Fibroblast of lung (primary cell): ENCODE results near the gene ZBTB7C. TPM values are rescaled to one million over a fixed set of nuclear protein-coding genes. Genes with fewer than 3 reads are reported as not detected.

Experiments
- DNase-seq, 2 donors: peaks; one replicate each; pipeline versions ENCODE4 v3.0.0 to v3.0.0-alpha.2; 2010; ENCODE audit warnings: low read depth in 2 of 2
- H2AFZ ChIP-seq: 2 replicates; pipeline ENCODE4 v1.5.1; 2012; ENCODE audit warnings: low read length, control low read depth, inconsistent platforms
- H3K27ac ChIP-seq: 2 replicates; pipeline ENCODE4 v1.5.1; 2011; ENCODE audit warnings: low read length, control low read depth; ENCODE audit not compliant: insufficient read depth
- H3K27me3 ChIP-seq: 2 replicates; pipeline ENCODE4 v1.5.1; 2011; ENCODE audit warnings: mild to moderate bottlenecking, low read length; ENCODE audit not compliant: control insufficient read depth, insufficient read depth
- H3K36me3 ChIP-seq: 2 replicates; pipeline ENCODE4 v1.5.1; 2011; ENCODE audit warnings: low read length; ENCODE audit not compliant: control insufficient read depth, insufficient read depth
- H3K4me1 ChIP-seq: 2 replicates; pipeline ENCODE4 v1.5.1; 2011; ENCODE audit warnings: low read length; ENCODE audit not compliant: control insufficient read depth, insufficient read depth; ENCODE audit errors: extremely low read depth
- H3K4me2 ChIP-seq: 2 replicates; pipeline ENCODE4 v1.5.1; 2011; ENCODE audit warnings: low read length, control low read depth; ENCODE audit not compliant: insufficient read depth; ENCODE audit errors: extremely low read depth
- H3K4me3 ChIP-seq, 4 experiments: fragments of 200-600 bp in 1 of 4; sonication (generic) in 1 of 4; replicated peaks in 1 of 4; 2 replicates each; pipeline ENCODE4 v1.5.1; 2011 to 2016; ENCODE audit warnings: low read length in 4 of 4, low read depth in 3 of 4, mild to moderate bottlenecking in 3 of 4, control low read depth in 2 of 4, inconsistent platforms in 1 of 4, mixed read lengths in 1 of 4; ENCODE audit not compliant: insufficient read depth in 1 of 4; ENCODE audit errors: control extremely low read depth in 1 of 4
- H3K79me2 ChIP-seq: 2 replicates; pipeline ENCODE4 v1.5.1; 2012; ENCODE audit warnings: mild to moderate bottlenecking, low read length, inconsistent platforms; ENCODE audit not compliant: control insufficient read depth, insufficient read depth
- H3K9ac ChIP-seq: 2 replicates; pipeline ENCODE4 v1.5.1; 2011; ENCODE audit warnings: mild to moderate bottlenecking, low read length, control low read depth; ENCODE audit not compliant: insufficient read depth
- H3K9me3 ChIP-seq: 2 replicates; pipeline ENCODE4 v1.5.1; 2012; ENCODE audit warnings: low read depth, low read length; ENCODE audit not compliant: control insufficient read depth, insufficient read depth
- H4K20me1 ChIP-seq: 2 replicates; pipeline ENCODE4 v1.5.1; 2011; ENCODE audit warnings: low read length; ENCODE audit not compliant: control insufficient read depth, insufficient read depth; ENCODE audit errors: extremely low read depth
- EZH2 ChIP-seq: IDR thresholded peaks from 2 replicates; pipeline ENCODE4 v1.5.1; 2012; ENCODE audit warnings: low read length, control low read depth, mild to moderate bottlenecking; ENCODE audit errors: missing control alignments
- polyA plus RNA-seq, 2 donors: library from polyadenylated mRNA; depleted of rRNA in 1 of 2; stranded (reverse) in 1 of 2; unstranded in 1 of 2; fragments of >200 nt; gene quantifications; 2 replicates each; pipeline ENCODE4 v1.2.1, GENCODE V29; 2011 to 2012; ENCODE audit warnings: missing spikeins in 1 of 2
- total RNA-seq: library from RNA; depleted of rRNA; stranded (reverse); fragments of >200 nt; gene quantifications from 2 replicates; pipeline ENCODE4 v1.2.1, GENCODE V29; 2014
- TF ChIP-seq, protein P1 (sequence below), 2 donors: IDR thresholded peaks in 1 of 2; conservative IDR thresholded peaks in 1 of 2; 1 replicate in 1 of 2; 2 replicates in 1 of 2; pipeline ENCODE4 v1.5.1; 2011 to 2012; ENCODE audit warnings: low read length in 2 of 2, control low read depth in 1 of 2, inconsistent platforms in 1 of 2, low read depth in 1 of 2, mild to moderate bottlenecking in 1 of 2

ZBTB7C gene
- total and polyA plus RNA-seq, 2 donors (not counting 1 experiment from before 2014, with no cell fraction given) = 0.19 to 0.33 TPM

DNA sequence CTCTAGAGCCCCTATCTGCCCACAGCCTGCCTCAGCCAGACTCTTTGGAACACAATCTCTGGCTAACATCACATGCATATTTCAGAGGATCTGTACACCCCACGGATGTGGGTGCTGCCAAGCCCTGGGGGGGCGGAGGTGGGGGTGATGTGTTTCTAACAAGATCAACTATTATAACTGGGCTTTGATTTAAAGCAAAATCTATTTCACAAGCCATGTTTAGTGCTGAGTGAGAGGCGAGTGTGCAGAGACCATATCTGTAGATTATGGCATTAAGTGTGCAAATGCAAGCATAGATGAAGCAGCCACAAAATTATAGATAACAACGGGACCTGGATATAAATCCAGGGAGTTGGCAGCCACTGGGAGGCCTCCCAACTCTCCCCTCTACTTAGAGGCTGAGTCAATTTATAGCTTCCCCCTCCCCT, 342.9 kb downstream of the ZBTB7C start:
- Histone ChIP-seq H3K4me3 (no peak overlapping the region), H2AFZ (no peak overlapping the region), H3K4me1 (no peaks in the 10 kb centered on the region), H3K36me3 (no peaks in the 10 kb centered on the region), H3K4me2 (no peak overlapping the region), H3K27ac (no peak overlapping the region), H3K9ac (no peak overlapping the region), H3K79me2 (no peaks in the 10 kb centered on the region), H4K20me1 (no peaks in the 10 kb centered on the region), H3K9me3 (no peaks in the 10 kb centered on the region), H3K27me3 (peaks cover 4% of the 10 kb centered on the region)
- DNase-seq = no peak
- no peak for TF ChIP-seq EZH2
- TF ChIP-seq, protein P1, sequence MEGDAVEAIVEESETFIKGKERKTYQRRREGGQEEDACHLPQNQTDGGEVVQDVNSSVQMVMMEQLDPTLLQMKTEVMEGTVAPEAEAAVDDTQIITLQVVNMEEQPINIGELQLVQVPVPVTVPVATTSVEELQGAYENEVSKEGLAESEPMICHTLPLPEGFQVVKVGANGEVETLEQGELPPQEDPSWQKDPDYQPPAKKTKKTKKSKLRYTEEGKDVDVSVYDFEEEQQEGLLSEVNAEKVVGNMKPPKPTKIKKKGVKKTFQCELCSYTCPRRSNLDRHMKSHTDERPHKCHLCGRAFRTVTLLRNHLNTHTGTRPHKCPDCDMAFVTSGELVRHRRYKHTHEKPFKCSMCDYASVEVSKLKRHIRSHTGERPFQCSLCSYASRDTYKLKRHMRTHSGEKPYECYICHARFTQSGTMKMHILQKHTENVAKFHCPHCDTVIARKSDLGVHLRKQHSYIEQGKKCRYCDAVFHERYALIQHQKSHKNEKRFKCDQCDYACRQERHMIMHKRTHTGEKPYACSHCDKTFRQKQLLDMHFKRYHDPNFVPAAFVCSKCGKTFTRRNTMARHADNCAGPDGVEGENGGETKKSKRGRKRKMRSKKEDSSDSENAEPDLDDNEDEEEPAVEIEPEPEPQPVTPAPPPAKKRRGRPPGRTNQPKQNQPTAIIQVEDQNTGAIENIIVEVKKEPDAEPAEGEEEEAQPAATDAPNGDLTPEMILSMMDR (conservative IDR thresholded peaks at IDR 0.05 in 1 of 2, IDR thresholded peaks at IDR 0.05 in 1 of 2; ENCODE audit: low read depth in 1 of 2, low read length in 2 of 2) = no peak

DNA sequence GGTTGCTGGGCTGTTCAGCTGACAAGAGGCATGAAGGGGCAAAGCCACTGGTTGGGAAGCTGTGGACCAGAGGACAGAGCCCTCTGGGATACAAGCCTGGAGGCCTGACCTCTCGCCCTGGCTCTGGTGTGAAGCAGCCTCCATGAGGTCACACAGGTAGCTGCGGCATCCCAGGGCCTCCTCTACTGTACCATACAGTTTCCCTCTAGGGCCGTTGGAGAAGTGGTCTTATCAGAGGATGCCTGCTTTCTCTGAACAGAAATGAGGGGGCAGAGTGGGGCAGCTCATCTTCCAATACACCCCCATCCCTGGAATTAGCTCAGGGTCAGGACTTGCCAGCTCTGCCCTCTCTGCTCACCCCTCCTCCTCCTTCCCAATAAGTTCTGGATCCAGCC, 343.6 kb downstream of the ZBTB7C start:
- DNase-seq = no peak
- TF ChIP-seq EZH2 = no peak
- TF ChIP-seq, protein P1 (conservative IDR thresholded peaks at IDR 0.05 in 1 of 2, IDR thresholded peaks at IDR 0.05 in 1 of 2; ENCODE audit: low read depth in 1 of 2, low read length in 2 of 2) = no peak
- H4K20me1 ChIP-seq = no peaks in the 10 kb centered on the region
- no peaks in the 10 kb centered on the region for H3K4me1 ChIP-seq
- H3K4me3 ChIP-seq = no peak overlapping the region
- H3K79me2 ChIP-seq = no peaks in the 10 kb centered on the region
- H3K4me2 ChIP-seq = no peak overlapping the region
- H3K9ac ChIP-seq = no peak overlapping the region
- H2AFZ ChIP-seq = no peak overlapping the region
- H3K9me3 ChIP-seq = no peaks in the 10 kb centered on the region
- peaks cover 4% of the 10 kb centered on the region for H3K27me3 ChIP-seq
- H3K36me3 ChIP-seq = no peaks in the 10 kb centered on the region
- H3K27ac ChIP-seq = no peak overlapping the region

DNA sequence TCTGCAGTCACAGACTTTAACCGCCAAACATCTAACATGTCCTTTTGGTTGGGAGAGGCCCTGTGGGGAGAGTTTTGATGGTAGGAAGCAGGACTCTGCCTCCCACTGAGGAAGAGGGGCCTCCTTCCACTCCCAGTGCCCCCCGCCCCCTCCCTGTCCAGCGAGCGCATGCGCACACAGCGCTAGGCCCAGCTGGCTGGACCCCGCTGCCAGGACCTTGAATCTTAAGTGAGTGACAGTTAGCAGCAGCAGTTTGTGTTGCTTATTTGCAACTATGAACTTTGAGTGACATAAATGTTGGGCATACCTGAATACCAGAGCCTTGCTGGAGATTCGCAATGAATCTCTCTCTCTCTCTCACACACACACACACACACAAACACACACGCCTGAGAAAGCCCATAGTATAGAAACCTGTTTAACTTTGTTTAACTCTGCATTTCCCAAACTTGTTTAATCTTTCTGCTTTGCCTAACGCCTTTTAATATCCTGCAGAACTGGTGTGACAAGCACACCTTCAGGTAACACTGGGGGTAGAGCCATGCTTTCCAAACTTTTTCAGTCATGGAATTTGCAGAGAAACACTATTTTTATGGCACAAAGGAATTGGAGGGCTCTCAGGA, 344.1 kb downstream of the ZBTB7C start:
- no peak for DNase-seq
- H3K79me2 ChIP-seq = no peaks in the 10 kb centered on the region
- no peaks in the 10 kb centered on the region for H3K9me3 ChIP-seq
- no peaks in the 10 kb centered on the region for H3K4me1 ChIP-seq
- H4K20me1 ChIP-seq = no peaks in the 10 kb centered on the region
- no peak overlapping the region for H3K4me2 ChIP-seq
- H3K36me3 ChIP-seq = no peaks in the 10 kb centered on the region
- no peak overlapping the region for H3K4me3 ChIP-seq
- H2AFZ ChIP-seq = no peak overlapping the region
- TF ChIP-seq, protein P1 (conservative IDR thresholded peaks at IDR 0.05 in 1 of 2, IDR thresholded peaks at IDR 0.05 in 1 of 2; ENCODE audit: low read depth in 1 of 2, low read length in 2 of 2) = no peak
- no peak for TF ChIP-seq EZH2
- H3K27me3 ChIP-seq = no peaks in the 10 kb centered on the region
- no peak overlapping the region for H3K9ac ChIP-seq
- H3K27ac ChIP-seq = no peak overlapping the region
